BE2C (cell line): ENCODE data around the gene ANO2.

Experiments used
- DNase-seq: peaks from one replicate; pipeline ENCODE4 v3.0.0-alpha.2; 2020
- H3K27me3 ChIP-seq: fragments of 250-450 bp; sonication (Bioruptor Pico); 2 replicates; pipeline ENCODE4 v1.5.1; 2020; ENCODE audit warnings: mild to moderate bottlenecking
- H3K36me3 ChIP-seq: fragments of 250-450 bp; sonication (Bioruptor Pico); 2 replicates; pipeline ENCODE4 v1.5.1; 2020; ENCODE audit warnings: mild to moderate bottlenecking
- H3K4me1 ChIP-seq: fragments of 250-450 bp; sonication (Bioruptor Pico); 2 replicates; pipeline ENCODE4 v1.5.1; 2020
- H3K4me3 ChIP-seq: 2 replicates; pipeline ENCODE4 v1.5.1; 2011; ENCODE audit warnings: low read depth, low read length
- H3K9me3 ChIP-seq: fragments of 250-450 bp; sonication (Bioruptor Pico); 2 replicates; pipeline ENCODE4 v1.5.1; 2020
- TF ChIP-seq, protein P1 (sequence below): IDR thresholded peaks from 2 replicates; pipeline ENCODE4 v1.5.1; 2012; ENCODE audit warnings: mild to moderate bottlenecking, low read depth, low read length

Gene ANO2

DNA sequence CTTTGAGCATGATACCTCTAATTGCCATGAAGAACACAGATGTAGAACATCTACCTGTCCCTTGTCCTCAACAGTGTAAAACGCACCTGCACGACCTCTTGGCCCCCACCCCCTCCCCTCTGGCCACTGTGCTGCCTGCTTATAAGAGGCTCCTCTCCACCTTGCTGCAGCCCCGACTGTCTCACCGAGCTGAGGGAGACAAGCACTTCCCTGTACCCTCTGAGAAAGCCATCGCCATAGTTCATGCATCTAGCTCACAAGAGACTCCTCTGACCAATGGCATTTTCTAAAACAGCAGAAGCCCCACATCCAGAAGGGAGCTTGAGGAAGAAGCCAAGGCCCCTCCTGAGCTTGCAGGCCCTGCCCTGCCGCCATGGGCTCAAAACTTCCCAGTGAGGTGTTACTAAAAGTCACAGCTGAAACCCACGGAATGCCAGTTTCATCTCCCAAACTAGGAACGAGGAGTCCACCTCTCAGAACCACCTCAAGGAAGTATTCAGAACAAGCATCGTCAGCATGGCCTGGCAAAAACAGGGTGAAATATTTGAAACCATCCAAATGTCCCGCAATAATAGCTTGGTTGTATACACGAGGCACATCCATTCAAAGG lies 21.5 kb upstream of the ANO2 start:
- no peak for DNase-seq
- no peaks in the 10 kb centered on the region for H3K4me1 ChIP-seq
- TF ChIP-seq, protein P1, sequence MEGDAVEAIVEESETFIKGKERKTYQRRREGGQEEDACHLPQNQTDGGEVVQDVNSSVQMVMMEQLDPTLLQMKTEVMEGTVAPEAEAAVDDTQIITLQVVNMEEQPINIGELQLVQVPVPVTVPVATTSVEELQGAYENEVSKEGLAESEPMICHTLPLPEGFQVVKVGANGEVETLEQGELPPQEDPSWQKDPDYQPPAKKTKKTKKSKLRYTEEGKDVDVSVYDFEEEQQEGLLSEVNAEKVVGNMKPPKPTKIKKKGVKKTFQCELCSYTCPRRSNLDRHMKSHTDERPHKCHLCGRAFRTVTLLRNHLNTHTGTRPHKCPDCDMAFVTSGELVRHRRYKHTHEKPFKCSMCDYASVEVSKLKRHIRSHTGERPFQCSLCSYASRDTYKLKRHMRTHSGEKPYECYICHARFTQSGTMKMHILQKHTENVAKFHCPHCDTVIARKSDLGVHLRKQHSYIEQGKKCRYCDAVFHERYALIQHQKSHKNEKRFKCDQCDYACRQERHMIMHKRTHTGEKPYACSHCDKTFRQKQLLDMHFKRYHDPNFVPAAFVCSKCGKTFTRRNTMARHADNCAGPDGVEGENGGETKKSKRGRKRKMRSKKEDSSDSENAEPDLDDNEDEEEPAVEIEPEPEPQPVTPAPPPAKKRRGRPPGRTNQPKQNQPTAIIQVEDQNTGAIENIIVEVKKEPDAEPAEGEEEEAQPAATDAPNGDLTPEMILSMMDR: no peak
- H3K27me3 ChIP-seq: peaks cover 20% of the 10 kb centered on the region
- no peaks in the 10 kb centered on the region for H3K9me3 ChIP-seq
- no peaks in the 10 kb centered on the region for H3K36me3 ChIP-seq
- H3K4me3 ChIP-seq: no peak overlapping the region

- H3K4me3 ChIP-seq: no peak overlapping the region
- H3K27me3 ChIP-seq: peaks cover 14% of the 10 kb centered on the region
- H3K36me3 ChIP-seq: no peaks in the 10 kb centered on the region
- DNase-seq: peak; percentile 79
- H3K9me3 ChIP-seq: no peaks in the 10 kb centered on the region
- TF ChIP-seq, protein P1: peak; percentile 87
- no peaks in the 10 kb centered on the region for H3K4me1 ChIP-seq
These were observed 20.9 kb upstream of the ANO2 start for GRCh38 chr12:5965950-5966383.

- no peaks in the 10 kb centered on the region for H3K36me3 ChIP-seq
- H3K4me1 ChIP-seq: no peaks in the 10 kb centered on the region
- no peak for DNase-seq
- no peak overlapping the region for H3K4me3 ChIP-seq
- peaks cover 17% of the 10 kb centered on the region for H3K27me3 ChIP-seq
- no peaks in the 10 kb centered on the region for H3K9me3 ChIP-seq
- TF ChIP-seq, protein P1: no peak
These were observed 20.1 kb upstream of the ANO2 start for GRCh38 chr12:5964913-5965900.

- H3K4me3 ChIP-seq: no peak overlapping the region
- no peak for DNase-seq
- no peaks in the 10 kb centered on the region for H3K36me3 ChIP-seq
- H3K27me3 ChIP-seq: peaks cover 8% of the 10 kb centered on the region
- no peaks in the 10 kb centered on the region for H3K9me3 ChIP-seq
- TF ChIP-seq, protein P1: no peak
- no peaks in the 10 kb centered on the region for H3K4me1 ChIP-seq
These were observed 18.5 kb upstream of the ANO2 start for GRCh38 chr12:5963515-5963914.

- H3K4me3 ChIP-seq: no peak overlapping the region
These were observed 15.7 kb upstream of the ANO2 start for GRCh38 chr12:5960783-5961182.

More at GRCh38 chr12:5960783-5961182, 15.7 kb upstream of the ANO2 start:
- H3K4me1 ChIP-seq: no peaks in the 10 kb centered on the region
- peaks cover 13% of the 10 kb centered on the region; the same call in 1 of the 2 replicates for H3K27me3 ChIP-seq
- no peaks in the 10 kb centered on the region for H3K36me3 ChIP-seq
- DNase-seq: no peak
- TF ChIP-seq, protein P1: no peak
- no peaks in the 10 kb centered on the region for H3K9me3 ChIP-seq
